ENCODE data around the gene TRIM8. TPM values are rescaled to one million over a fixed set of nuclear protein-coding genes. Genes with fewer than 3 reads are reported as not detected.

TRIM8 gene
- total RNA-seq, 3 donors from 2014 or later: 65.5 to 89.9 (median 71.3) TPM

DNA sequence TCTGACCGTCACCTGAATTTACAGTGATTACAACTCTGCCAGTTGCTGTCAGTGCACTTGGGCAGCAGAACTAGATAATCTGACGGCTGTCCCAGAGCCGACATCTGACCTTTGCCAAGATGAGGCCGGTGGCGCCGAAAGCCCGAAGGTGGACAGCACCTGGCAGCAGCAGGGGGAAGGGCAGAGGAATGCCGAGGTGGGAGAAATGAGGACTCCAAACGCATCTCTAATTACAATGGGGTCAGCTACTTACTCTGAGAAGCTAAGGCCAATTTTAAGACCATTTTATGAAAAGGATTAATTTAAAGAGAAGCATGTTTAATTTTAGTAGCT is 33.8 kb downstream of the TRIM8 start:
- DNase-seq: no peak
- no peaks in the 10 kb centered on the region for H3K36me3 ChIP-seq (ENCODE audit: low read depth)
- no peak overlapping the region for H3K4me3 ChIP-seq
- intact Hi-C loops (cut with DNase I, micrococcal nuclease): no loop called here
- TF ChIP-seq, protein P1, sequence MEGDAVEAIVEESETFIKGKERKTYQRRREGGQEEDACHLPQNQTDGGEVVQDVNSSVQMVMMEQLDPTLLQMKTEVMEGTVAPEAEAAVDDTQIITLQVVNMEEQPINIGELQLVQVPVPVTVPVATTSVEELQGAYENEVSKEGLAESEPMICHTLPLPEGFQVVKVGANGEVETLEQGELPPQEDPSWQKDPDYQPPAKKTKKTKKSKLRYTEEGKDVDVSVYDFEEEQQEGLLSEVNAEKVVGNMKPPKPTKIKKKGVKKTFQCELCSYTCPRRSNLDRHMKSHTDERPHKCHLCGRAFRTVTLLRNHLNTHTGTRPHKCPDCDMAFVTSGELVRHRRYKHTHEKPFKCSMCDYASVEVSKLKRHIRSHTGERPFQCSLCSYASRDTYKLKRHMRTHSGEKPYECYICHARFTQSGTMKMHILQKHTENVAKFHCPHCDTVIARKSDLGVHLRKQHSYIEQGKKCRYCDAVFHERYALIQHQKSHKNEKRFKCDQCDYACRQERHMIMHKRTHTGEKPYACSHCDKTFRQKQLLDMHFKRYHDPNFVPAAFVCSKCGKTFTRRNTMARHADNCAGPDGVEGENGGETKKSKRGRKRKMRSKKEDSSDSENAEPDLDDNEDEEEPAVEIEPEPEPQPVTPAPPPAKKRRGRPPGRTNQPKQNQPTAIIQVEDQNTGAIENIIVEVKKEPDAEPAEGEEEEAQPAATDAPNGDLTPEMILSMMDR (IDR thresholded peaks at IDR 0.05): no peak
- H3K9me3 ChIP-seq: no peaks in the 10 kb centered on the region
- no peak for ATAC-seq
- H3K4me1 ChIP-seq (ENCODE audit: low read depth): peaks cover 25% of the 10 kb centered on the region

DNA sequence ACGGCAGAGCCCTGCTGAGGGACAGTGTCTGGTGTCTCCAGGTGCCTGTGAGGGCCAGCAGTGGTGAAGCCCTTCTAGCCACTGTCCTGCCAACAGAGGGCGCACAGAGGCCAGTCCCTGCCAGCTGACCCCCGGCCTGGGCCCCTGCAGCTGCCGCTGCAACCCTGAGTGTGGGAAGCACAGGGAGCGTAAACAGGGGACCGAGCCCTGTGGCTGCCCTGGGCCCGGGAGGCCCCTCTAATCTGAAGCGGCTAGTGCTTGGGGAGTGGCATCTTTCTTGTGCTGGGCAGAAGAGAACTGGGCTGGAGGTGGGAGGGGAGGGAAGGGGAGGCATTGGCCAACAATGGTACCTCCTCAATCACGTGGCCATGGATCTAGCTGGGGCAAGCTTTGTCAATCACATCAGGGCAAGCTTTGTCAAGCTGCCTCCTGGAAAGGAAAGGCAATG is 34.6 kb downstream of the TRIM8 start:
- Histone ChIP-seq H3K36me3 (ENCODE audit: low read depth) (no peaks in the 10 kb centered on the region), H3K9me3 (no peaks in the 10 kb centered on the region), H3K4me1 (ENCODE audit: low read depth) (peaks cover 23% of the 10 kb centered on the region), H3K4me3 (no peak overlapping the region)
- intact Hi-C loops (cut with DNase I, micrococcal nuclease): no loop called here
- TF ChIP-seq, protein P1 (IDR thresholded peaks at IDR 0.05): peak; percentile 48
- DNase-seq: peak; percentile 73 to 77 (median 76)
- ATAC-seq: peak; percentile 81

- TF ChIP-seq, protein P1 (IDR thresholded peaks at IDR 0.05): no peak
- Histone ChIP-seq H3K4me1 (ENCODE audit: low read depth) (peaks cover 16% of the 10 kb centered on the region), H3K9me3 (no peaks in the 10 kb centered on the region), H3K4me3 (no peak overlapping the region), H3K36me3 (ENCODE audit: low read depth) (no peaks in the 10 kb centered on the region)
- intact Hi-C loops (cut with DNase I, micrococcal nuclease): no loop called here
- no peak for ATAC-seq
- DNase-seq: no peak
Measured at GRCh38 chr10:102679596-102679995, 35.3 kb downstream of the TRIM8 start.

GRCh38 chr10:102681696-102682095 is 37.4 kb downstream of the TRIM8 start:
- H3K9me3 ChIP-seq: no peaks in the 10 kb centered on the region
- H3K4me1 ChIP-seq (ENCODE audit: low read depth): peaks cover 12% of the 10 kb centered on the region
- DNase-seq (no peak), ATAC-seq (no peak)
- no peaks in the 10 kb centered on the region for H3K36me3 ChIP-seq (ENCODE audit: low read depth)
- TF ChIP-seq, protein P1 (IDR thresholded peaks at IDR 0.05): no peak
- no peak overlapping the region for H3K4me3 ChIP-seq
- intact Hi-C loops (cut with DNase I, micrococcal nuclease): no loop called here

GRCh38 chr10:102682416-102682815 is 38.1 kb downstream of the TRIM8 start:
- TF ChIP-seq, protein P1 (IDR thresholded peaks at IDR 0.05): no peak
- Histone ChIP-seq H3K36me3 (ENCODE audit: low read depth) (no peaks in the 10 kb centered on the region), H3K9me3 (no peaks in the 10 kb centered on the region), H3K4me1 (ENCODE audit: low read depth) (peaks cover 9% of the 10 kb centered on the region), H3K4me3 (no peak overlapping the region)
- intact Hi-C loops (cut with DNase I, micrococcal nuclease): no loop called here
- peak in 1 of 3 donors; percentile 40 for DNase-seq
- peak; percentile 49 for ATAC-seq

DNA sequence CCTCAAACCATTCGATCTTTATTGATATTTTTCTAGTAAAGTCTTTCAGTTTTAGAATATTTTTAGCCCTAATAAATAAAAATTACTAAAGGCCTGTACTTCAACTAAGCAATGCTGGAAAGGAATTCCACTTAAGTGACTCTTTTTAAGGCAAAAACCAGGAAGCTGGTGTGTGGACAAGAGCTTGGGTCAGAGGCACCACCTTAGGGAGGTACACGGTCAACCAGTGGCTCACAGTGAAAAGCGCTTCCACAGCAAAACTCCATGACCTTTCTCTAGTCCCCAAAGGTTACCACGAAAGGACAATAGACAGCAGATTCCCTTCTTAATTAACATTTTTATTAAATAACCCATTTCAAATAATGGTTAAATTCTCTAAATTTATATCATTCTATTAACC is 38.7 kb downstream of the TRIM8 start:
- Histone ChIP-seq H3K4me1 (ENCODE audit: low read depth) (peaks cover 9% of the 10 kb centered on the region), H3K36me3 (ENCODE audit: low read depth) (no peaks in the 10 kb centered on the region), H3K4me3 (no peak overlapping the region), H3K9me3 (no peaks in the 10 kb centered on the region)
- TF ChIP-seq, protein P1 (IDR thresholded peaks at IDR 0.05): no peak
- ATAC-seq: no peak
- no peak for DNase-seq
- intact Hi-C loops (cut with DNase I, micrococcal nuclease): no loop called here

All from mucosa of descending colon (tissue), 3 donors.